ENCODE results near the gene BSG. TPM values are rescaled to one million over a fixed set of nuclear protein-coding genes. Genes with fewer than 3 reads are reported as not detected.

The BSG gene
- total and polyA plus RNA-seq, 8 donors = 259 to 457 (median 328) TPM

DNA sequence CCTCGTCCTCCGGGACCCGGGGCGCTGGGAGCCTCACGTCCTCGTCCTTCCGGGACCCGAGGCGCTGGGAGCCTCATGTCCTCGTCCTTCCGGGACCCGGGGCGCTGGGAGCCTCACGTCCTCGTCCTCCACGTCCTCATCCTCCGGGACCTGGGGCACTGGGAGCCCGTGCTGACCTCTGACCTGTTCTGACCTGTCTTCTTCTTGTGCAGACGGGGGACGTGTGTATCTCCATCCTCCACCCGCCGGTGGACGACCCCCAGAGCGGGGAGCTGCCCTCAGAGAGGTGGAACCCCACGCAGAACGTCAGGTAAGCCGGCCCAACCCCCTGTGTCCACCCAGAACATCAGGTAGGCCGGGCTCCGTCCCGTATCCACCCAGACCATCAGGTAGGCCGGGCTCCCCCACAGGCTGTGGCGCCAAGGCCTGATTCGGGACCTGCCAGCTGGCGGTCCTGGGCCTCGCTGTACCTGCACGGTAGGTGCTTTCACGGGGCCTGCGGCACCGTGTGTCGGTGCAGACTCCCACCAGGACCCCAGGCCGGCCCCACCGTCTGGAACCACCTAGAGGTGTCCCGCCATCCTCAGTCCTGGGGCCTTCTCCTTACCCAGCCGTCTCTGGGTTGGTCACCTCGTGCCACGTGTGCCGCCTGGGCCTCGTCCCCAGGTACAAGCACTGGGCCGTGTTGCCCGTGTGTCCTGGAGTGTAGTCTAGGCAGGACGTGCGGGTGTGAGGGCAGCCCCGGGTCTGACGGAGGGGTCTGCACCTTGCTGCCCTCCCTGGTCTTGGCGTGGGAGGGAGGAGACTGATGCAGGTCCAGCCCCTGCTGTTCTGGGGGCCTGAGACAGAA, 36.1 kb upstream of the BSG start:
- DNase-seq (no peak), ATAC-seq (no peak)
- Histone ChIP-seq H3K4me3 (no peak overlapping the region), H3K36me3 (peaks cover 0 to 52% of the 10 kb centered on the region in 2 donors), H3K4me1 (peaks cover 15 to 29% of the 10 kb centered on the region in 2 donors), H3K27ac (peak overlapping the region in 1 of 2 donors; percentile 28), H3K9me3 (no peaks in the 10 kb centered on the region), H3K27me3 (no peaks in the 10 kb centered on the region)
- no peak for TF ChIP-seq CTCF (IDR thresholded peaks at IDR 0.05)
- intact Hi-C loops (cut with DNase I) = no loop called here

GRCh38 chr19:536881-537404, 35.5 kb upstream of the BSG start:
- ATAC-seq = no peak
- no peaks in the 10 kb centered on the region for H3K27me3 ChIP-seq
- no peak overlapping the region for H3K4me3 ChIP-seq
- H3K4me1 ChIP-seq = peaks cover 15 to 29% of the 10 kb centered on the region in 2 donors
- intact Hi-C loops (cut with DNase I) = no loop called here
- no peaks in the 10 kb centered on the region for H3K9me3 ChIP-seq
- peaks cover 0 to 59% of the 10 kb centered on the region in 2 donors for H3K36me3 ChIP-seq
- TF ChIP-seq CTCF (IDR thresholded peaks at IDR 0.05) = no peak
- no peak for DNase-seq
- H3K27ac ChIP-seq = peak overlapping the region in 1 of 2 donors; percentile 28

DNA sequence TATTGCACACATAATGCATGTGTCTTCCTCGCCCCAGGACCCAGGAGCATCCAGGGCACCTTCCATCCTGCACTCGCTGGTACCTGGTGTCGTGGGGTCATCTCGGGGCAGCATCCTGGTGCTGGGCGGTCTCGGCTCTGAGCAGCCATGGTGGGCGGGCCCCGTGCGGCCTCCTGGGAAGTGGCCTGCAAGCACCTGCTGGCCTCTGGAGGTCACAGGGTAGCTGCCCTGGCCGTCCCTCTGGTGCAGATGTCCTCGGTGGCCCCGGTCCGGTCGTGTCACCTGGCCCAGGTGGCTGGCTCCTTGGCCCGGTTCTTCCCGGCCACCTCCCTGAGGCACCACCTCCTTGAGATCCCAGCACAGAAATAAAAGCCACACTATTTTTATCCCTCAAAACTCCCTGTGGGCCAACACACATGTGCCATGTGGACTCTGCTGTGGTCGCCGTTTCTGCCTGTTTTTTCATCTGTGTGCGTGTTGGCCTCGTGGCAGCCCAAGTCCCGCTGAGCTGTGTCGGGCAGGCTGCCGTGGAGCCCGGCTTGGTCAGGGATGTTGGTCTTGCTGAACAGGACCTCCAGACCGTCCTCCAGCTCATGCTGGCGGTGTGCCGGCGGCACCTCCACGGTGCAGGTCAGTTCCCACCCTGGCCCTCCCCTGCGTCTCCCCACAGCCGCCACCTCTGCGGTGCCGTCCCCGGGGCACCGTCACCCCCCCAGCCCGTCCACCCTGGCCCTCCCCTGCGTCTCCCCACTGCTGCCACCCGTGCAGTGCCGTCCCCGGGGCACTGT, 33.6 kb upstream of the BSG start:
- no peak for TF ChIP-seq CTCF (IDR thresholded peaks at IDR 0.05)
- Histone ChIP-seq H3K27me3 (no peaks in the 10 kb centered on the region), H3K9me3 (no peaks in the 10 kb centered on the region), H3K4me1 (peaks cover 8 to 15% of the 10 kb centered on the region in 2 donors), H3K27ac (no peak overlapping the region), H3K4me3 (no peak overlapping the region), H3K36me3 (peaks cover 0 to 68% of the 10 kb centered on the region in 2 donors)
- no peak for DNase-seq
- intact Hi-C loops (cut with DNase I) = no loop called here
- no peak for ATAC-seq

DNA sequence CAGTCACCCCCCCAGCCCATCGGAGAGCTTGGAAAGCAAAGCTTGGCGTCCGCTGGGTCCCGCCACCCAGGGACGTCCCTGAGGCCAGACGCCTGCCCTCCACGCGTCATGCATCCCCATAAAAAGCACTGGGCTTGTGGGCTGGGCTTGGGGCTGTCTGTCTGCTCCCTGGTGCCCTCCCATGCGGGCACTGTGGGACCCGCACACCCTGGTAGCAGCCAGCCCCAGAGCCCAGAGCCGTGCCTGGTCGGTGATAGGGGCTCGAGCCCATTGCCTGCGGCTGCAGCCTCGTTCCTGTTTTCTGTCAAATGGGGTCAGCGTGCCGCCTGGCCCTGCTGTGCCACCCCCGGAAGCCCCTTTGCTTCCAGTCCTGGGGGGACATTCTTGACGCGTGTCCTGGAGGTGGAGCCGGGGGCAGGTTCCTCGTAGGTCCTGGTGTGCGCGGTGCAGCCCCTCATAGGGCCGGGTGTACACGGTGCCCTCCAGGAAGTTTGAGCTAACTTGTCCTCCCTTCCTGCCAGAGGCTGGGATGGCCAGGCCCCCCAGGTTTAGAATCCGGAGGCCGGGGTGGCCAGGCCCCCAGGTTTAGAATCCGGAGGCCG, 32.9 kb upstream of the BSG start:
- no peak for ATAC-seq
- H3K27ac ChIP-seq = no peak overlapping the region
- peaks cover 7 to 11% of the 10 kb centered on the region in 2 donors for H3K4me1 ChIP-seq
- intact Hi-C loops (cut with DNase I) = no loop called here
- no peaks in the 10 kb centered on the region for H3K27me3 ChIP-seq
- no peaks in the 10 kb centered on the region for H3K9me3 ChIP-seq
- H3K36me3 ChIP-seq = peaks cover 0 to 68% of the 10 kb centered on the region in 2 donors
- no peak for TF ChIP-seq CTCF (IDR thresholded peaks at IDR 0.05)
- no peak overlapping the region for H3K4me3 ChIP-seq
- DNase-seq = no peak
